ENCODE measurements around the gene ZHX3.

Gene ZHX3

DNA sequence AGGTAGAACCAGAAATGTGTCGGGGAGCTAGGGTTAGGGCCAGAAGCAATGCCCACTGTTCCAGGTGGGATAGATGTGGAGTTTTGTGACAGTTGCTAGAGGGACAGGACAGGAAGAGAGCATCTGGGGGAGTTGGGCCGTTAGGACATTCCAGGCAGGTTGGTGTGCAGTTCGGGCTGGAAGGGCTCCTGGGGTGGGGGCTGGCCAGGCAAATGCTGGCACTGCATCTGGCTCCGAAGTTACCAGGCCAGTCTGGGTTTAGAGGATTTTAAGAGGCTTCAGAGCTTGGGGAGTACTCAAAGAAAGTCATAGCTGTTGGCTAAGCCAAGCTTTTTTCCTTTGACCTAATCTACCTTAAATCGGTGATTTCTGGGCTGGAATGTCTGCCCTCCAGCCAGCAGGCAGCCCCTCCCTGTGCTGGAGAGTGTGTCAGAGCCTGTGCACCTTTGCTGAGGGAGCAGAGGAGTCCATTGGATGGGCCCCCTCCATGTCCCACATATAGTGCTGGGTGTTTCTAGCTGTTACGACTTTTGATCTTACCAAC lies 159.4 kb downstream of the ZHX3 start:
- DNase-seq (ENCODE audit: low read depth in 1 of 2, low spot score in 1 of 2), result no peak

DNA sequence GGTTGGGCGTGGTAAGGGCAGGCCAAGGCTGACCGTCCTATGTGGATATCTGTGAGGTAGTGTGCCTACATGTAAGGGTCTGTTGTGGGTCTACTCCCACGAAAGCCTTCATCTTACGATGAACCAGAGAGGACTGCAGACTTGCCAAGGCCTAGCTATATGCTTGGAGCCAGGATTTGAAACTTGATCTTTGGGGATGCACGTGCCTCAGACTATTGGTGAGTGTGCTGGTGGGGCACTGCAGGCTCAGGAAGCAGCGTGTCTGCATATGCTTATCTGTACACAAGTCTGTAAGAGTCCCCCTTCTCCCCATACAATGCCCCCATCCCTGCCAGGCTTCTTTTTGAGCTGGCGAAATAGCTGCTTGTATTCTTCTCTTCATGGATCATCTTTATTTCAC lies 162.3 kb downstream of the ZHX3 start:
- DNase-seq (ENCODE audit: low read depth in 1 of 2, low spot score in 1 of 2), result no peak

DNA sequence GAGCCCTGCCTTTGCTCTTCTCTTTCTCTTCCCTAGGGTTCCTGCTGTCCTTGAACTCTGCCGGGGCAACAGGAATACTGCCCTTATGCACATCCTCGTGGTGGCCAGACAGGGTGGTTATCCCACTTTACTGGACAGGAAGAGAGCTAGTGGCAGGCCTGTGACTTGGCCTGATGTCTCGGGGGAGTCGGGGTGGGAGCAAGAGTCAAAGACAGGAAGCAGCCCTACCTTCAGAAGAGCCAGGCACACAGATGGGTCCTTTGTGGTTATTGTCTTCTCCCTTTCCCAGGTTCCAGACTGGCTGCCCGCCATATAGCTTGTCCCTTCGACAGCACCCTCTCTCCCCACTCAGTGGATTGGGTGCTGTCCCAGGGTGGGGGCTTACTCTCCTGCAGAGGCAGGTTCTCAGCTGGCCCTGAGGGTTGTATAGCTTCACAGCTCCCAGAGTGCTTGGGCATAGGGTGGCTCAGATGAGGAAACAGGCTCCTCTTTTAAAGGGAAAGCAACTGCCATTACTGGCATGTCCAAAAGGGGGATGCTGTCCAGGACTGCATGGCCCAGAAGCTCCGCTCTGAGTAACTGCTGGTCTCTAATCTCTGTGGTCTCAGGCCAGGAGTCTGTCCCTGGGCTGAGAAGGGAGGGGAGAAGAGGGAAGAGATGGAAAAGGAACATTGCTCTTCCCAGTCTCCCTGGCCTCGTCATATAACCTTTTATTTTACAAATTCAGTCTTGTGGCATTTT lies 162.9 kb downstream of the ZHX3 start:
- DNase-seq (ENCODE audit: low read depth in 1 of 2, low spot score in 1 of 2), result no peak

DNA sequence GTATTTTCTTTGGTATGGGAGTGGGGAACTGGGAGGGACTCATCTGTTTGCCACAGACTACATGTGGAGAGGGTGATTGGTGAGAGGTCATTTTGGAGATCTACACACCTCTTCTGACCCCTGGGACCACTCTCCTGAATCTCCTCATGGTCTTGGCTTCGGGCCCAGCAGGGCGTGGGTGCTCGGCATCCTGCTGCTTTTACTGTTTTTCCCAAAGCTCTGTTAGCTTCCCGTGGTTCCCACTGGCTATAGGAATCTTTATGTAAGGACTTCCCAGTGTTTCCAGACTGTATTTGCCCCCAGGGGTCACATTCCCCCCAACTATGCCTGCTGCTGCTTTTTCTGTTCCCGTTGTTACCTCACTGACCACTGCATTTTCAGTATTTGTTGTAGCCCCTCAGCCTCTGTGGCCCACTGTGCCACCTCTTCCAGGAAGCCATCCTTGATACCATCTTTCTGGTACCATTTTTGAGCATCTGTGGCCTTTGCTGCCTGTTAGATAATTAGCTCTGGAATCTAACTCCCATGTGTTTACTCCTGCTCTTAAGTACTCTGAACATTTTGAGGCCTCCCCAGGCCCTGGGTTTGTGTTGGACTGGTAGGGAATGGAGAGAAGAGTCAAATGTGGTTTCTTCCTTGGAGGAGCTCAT lies 165.3 kb downstream of the ZHX3 start:
- no peak for DNase-seq (ENCODE audit: low read depth in 1 of 2, low spot score in 1 of 2)

DNA sequence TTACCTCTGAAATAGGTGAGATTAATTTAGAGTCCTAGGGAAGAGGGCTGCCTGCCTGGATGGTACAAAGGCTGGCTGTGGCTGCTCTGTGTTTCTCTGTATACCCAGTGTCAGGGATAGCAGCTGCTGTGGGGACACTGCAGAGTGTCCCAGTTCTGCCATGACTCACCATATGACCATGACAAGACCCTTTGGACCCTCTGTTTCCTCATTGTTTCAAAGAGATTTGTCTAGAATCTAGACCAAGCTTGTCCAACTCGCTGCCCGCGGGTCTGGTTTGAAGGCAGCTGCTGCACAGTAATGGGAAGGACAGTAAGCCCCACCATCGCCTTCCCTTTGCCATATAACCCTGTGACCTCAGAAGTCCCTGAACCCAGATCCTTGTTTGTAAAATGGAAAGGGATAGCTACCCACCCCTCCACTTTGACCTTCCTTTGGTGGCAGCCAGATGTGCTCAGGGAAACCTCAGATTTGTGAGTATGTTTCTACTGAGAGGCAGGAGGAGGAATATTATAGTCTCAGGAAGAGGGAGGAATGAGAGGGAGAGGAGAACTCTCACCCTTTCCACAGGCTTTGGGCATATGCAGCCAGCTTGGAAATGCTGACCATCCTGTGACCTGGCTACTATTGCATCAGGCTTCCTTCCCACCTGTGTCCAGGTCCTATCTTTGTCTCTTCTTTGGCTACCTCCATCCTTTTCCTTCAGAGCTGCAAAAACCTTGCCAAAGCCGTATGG lies 166.2 kb downstream of the ZHX3 start:
- DNase-seq (ENCODE audit: low read depth in 1 of 2, low spot score in 1 of 2), result no peak

DNA sequence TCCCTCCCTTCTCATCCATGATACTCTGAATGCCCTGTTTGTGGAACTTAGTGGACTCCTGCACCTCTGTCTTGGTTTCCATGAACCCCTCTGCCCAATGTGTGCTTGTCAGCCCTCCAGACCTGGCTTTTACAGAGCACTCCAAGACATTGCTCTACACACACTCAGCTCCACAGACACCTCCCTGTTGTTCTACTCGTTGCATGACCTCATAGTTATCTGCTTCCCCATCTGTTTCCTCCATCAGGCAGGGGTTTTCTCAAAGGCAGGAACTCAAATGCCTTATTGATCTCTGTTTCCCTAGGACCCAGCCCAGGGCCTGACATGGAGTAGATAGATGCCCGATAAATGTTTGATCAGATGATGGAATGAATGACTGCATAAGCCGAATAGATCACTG lies 166.9 kb downstream of the ZHX3 start:
- no peak for DNase-seq (ENCODE audit: low read depth in 1 of 2, low spot score in 1 of 2)

DNA sequence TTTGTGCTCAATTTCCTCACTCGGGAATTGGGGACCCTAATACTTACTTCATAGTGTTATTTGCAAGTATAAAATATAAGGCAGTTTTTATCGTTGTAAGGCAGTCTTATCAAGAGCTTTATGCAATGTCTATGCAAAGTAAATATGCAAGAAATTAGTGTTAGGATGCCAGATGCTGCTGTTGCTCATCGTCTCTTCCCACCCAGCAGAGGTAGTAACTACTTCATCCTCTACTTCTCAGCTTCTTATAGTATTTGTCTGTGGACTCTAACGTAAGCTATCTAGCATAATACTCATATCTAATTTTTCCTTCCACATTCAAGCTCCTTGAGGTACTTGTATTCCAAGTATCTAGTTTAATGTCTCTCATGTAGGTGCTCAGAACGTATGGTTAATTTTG lies 168.6 kb downstream of the ZHX3 start:
- DNase-seq (ENCODE audit: low read depth in 1 of 2, low spot score in 1 of 2), result no peak

DNA sequence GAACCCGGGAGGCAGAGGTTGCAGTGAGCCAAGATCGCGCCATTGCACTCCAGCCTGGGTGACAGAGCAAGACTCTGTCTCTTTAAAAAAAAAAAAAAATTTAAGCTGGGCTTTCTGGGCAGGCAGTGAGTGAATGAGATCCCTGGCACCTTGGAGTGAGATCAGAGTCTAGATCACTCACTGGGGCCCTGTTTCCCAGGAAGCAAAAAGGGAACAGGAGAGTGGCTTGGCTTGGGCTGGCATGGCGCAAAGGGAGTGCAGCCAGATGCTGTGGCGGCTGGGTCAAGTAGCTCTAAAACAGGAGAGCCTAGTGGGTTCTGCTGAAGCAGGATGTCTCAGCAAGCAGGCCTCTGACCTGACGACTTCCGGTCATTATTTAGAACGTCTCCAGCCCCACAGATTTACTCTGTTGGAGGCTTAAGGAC lies 169.8 kb downstream of the ZHX3 start:
- no peak for DNase-seq (ENCODE audit: low read depth in 1 of 2, low spot score in 1 of 2)

DNA sequence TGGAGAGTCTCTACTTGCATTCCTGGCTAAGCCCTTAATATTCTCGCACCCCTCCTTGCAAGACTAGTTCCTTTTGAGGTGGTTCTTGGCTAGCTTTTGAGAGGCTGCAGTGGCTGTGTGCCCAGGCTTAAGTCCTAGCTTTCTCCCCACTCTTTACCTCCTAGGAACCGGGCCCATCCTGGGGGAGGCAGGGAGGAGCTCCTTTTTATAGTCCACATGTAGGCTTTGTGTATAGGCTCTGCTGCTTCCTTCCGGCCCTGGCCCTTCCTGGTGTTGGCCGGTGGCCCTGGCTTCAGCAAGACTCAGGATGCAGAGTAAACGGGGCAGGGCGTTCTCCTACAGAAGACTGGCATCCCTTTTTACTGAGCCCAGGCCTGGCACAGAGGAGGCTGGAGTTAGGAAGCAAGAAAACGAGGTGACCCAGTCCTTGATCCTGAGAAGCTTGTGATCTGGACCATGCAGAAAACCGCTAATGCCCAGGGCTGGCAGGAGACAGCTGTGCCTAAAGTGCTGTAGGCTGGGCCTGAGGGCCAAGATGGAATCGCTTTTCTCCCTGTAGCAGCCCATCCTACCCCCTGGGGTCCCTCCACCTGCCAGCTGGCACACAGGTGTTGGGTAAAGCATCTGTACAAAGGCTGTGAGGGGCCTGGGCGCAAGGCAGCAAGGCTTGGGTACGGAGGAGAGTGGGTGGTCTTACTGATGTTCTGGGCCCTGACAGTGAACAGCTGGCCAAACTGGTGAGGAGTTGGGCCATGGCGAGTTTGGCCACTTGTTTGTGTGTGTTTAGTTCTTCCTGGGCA lies 171.5 kb downstream of the ZHX3 start:
- no peak for DNase-seq (ENCODE audit: low read depth in 1 of 2, low spot score in 1 of 2)

DNA sequence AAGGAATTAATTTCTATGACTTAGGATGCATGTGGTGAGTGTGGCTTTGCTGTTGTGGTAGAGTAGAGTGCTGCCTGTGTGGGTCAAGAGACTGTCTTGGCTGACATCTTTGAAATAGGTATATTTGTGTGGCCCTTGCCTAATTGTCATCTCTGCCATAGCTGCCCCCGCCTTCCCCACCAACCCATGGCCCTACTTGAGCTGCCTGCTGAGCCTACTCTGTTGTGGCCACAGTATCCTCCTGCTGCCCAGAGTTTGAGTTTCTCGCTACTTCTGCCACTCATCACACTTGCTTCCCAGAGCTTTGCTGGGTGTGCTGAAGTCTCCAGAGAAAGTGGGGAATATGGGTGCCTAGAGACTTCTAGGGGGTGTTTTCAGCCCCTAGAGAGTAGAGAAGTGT lies 172.2 kb downstream of the ZHX3 start:
- DNase-seq (ENCODE audit: low read depth in 1 of 2, low spot score in 1 of 2), result no peak

DNA sequence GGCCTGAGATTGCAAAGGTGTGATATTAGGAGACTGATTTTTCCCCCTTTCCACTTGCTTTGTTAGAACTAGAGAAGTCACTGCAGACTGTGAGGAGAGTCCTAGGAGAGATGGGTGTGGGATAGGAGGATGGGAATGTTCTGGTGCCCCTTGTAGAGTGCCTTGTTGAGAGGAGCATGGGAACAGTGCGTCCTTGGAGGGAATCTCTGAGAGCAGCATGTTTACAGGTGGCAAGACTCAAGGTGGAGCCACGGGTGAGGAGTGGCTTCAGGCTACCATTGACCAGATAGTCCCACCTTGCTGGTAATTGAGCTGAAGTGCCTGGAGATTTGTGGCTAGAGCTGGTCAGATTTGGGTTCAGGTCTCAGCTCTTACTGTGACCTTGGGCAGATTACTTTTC lies 174.2 kb downstream of the ZHX3 start:
- no peak for DNase-seq (ENCODE audit: low read depth in 1 of 2, low spot score in 1 of 2)

DNA sequence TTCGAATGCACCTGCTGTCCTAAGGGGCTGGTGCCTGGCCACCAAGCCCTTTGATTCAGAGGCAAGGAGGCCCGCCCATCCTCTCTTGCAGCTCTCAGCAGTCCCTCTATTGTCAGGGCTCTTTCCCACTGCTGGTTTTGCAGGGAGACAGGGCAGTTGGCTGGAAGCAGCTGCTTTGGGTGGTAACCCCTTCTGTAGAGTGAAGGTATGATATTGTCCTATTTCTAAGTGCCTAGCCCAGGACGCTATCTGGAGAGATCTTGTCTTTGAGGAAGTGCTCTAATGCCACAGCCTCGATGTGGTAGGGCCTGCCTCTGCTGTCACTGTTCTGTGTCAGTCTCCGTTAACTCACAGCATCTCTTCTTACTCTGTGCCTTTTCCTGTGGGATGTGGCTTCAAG lies 174.6 kb downstream of the ZHX3 start:
- DNase-seq (ENCODE audit: low read depth in 1 of 2, low spot score in 1 of 2), result no peak

DNA sequence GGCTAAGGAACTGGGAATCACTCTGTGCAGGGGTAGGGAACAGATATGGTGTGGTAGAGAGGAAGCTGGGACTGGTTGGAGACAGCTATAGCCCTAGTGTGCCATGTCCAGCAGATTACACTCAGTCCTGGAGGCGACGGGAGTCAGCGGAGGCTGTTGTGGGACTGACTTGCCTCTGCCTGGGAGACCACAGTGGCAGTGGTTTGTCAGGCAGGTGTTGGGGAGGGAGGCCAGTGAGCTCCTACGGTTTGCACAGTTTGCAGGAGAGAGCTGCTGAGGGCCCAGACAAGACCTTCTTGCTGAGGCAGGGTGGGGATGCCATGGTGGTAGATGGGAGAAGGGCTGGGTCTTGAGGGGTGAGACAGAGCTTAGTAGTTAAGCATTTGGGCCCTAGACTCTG lies 175.3 kb downstream of the ZHX3 start:
- DNase-seq (ENCODE audit: low read depth in 1 of 2, low spot score in 1 of 2), result no peak

DNA sequence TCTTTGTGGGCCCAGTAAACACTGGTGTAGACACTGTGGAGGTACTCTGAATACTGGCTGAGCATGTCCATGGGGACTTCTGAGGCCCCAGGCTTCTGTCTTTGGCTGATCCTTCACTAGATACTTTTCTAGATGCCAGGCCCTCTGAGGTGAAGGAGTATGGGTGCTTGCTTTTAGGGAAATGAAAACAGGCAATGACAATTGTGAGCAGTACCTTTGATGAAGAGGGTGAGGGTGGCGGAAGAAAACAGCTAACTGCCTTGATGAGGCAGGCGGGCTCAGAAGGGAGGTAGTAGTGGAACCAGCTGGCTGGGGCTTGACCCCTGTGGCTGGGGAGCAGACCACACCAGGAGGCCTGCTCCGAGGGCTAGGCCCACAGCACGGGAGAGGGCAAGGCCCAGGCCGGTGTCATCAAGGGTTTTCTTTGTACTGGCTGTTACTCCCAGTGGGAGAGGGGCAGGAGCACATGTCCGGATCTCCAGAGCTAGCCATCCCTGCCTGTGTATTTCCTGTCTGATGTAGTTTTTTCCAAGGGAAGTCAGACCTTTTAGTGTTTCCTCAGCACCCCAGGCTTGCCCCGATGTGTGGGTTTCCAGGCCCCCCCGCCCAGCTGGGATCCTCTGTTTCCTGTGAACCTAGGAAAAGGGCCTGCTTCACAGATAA lies 176.2 kb downstream of the ZHX3 start:
- no peak for DNase-seq (ENCODE audit: low read depth in 1 of 2, low spot score in 1 of 2)

DNA sequence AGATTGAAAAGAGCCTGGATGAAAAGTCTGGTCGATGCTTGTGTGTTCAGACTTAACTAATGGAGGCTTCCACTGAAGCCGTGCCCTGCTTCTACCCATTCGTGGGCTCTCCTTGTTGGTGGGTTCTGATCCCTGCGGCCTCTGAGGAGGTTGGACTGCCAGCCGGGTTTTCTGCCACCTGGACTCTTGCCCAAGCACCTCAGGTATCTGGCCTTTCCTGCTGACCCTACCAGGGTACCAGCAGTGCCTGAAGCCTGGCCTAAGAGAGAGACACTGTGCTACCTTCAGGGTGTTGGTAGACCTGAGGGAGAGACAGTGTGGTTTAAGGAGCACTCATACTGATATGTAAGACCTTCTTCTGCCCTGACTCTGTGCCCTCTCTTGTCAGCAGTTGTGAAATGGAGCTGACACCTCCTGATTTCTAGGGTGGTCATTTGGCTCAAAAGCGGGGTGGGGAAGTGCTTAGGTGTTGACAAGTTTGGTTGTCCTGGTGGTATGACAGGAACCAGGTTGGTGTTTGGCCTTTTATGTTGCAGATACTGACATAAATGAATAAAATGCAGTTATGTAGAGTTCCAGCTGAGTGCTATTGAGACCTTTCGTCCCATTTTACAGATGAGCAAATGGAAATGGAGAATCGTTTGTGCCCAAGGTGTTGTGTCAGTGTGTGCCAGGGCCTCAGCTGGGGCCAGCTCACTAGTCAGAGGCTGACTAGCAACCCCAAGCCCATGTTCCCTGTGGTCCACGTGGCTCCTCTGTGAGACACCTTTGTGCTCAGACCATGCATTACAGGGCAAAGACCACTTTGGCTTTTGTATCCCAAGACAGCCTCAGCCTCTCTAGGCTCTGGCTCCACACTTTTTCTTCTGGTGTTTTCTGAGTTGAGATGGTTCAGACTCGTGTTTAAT lies 177.1 kb downstream of the ZHX3 start:
- DNase-seq (ENCODE audit: low read depth in 1 of 2, low spot score in 1 of 2), result no peak

DNA sequence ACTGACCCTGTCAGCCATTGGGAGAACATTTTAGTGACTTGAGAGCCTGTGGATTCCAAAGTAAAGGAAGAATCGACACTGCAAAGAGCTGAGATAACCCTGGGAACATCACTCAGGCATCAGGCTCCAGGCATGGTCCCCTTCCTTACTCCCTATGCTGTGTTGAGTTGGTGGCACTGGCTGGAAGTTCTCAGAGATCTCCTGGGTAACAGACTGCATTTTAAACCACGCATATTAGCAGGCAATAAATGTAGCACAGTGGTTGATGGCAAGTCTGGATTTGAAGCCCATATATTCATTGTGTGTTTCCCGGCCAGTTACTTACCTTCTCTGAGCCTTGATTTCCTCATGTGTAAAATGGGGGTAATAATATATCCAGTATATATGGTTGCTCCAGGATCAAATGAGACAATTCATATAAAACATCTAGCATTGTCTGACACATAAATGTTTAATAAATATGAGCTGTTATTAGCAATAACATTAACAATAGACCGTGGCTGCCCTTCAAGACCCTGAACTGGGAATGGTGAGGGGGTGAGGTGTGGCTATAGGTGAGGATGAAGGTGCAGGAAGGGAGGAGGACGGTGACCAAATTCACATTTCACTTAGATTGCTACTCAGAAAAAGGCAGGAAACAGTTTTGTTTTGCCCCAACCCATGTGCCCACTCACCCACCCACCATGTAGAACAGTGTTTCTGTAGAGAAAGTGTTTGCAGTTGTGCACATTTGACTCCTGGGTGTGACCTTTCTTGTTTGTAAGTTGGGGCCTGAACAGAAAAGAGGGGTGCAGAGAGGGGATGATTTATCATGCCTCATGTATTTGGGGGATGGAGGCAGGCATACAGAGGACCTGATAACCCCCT lies 178.1 kb downstream of the ZHX3 start:
- DNase-seq (ENCODE audit: low read depth in 1 of 2, low spot score in 1 of 2), result no peak

DNA sequence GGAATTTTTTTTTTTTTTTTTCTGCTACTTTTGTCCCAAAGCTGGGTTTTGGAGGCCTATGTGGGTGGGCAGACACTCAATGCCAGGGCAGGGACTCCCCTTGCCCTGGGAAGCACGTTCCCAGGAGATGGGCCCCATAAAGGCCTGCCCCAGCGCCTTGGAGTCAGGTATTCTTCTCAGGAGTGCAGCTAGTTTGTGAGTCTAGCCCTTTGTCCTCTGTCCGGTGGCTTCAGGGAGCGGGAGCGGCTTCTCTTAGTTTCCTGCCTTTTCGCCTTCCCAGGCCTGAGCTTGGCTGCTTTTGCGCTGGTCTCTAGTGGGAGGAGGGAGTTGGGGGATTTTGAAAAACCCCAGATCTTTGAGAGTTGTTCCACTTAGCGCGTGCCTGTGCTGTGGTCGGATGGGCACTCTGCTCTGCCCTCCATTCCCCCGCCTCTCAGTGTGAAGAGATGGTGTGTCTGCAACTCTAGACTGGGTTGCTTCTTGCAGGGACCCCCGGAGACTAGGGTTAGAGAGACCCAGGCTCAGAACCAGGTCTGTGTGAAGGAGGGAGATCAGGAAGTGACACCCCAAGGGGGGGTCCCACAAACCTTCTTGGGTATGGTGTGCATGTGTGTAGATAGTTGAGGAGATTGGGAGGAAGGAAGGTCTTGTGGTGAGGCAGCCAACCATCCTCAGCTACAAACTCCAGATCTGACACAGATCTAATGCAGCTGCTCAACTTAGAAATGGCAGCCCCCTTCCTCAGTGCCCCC lies 178.9 kb downstream of the ZHX3 start:
- no peak for DNase-seq (ENCODE audit: low read depth in 1 of 2, low spot score in 1 of 2)
